HepG2 (cell line): ENCODE data around the gene PRM2. TPM values are rescaled to one million over a fixed set of nuclear protein-coding genes. Genes with fewer than 3 reads are reported as not detected.

Source experiments
- FOXC1 ChIP-seq: sonication (generic); formaldehyde crosslinking; IDR thresholded peaks from 2 replicates; pipeline ENCODE4 v1.8.0; 2022; ENCODE audit warnings: mild to moderate bottlenecking, missing genetic modification reagents, borderline replicate concordance
- KAT2B ChIP-seq: fragments of 150-350 bp; IDR thresholded peaks from 2 replicates; pipeline ENCODE4 v1.6.1; 2014; ENCODE audit warnings: low read depth, low read length, borderline replicate concordance
- MTA3 ChIP-seq: sonication (generic); formaldehyde crosslinking; IDR thresholded peaks from 2 replicates; pipeline ENCODE4 v1.4.0; 2020; ENCODE audit warnings: missing genetic modification reagents
- NFE2L1 ChIP-seq: sonication (generic); formaldehyde crosslinking; IDR thresholded peaks from 2 replicates; pipeline ENCODE4 v1.4.0; 2020; ENCODE audit warnings: missing genetic modification reagents, mild to moderate bottlenecking, borderline replicate concordance
- NR1H2 ChIP-seq: sonication (generic); formaldehyde crosslinking; IDR thresholded peaks from 2 replicates; pipeline ENCODE4 v1.8.1; 2022; ENCODE audit warnings: low read depth, missing genetic modification reagents, borderline replicate concordance
- POLR2A ChIP-seq, 2 experiments: IDR thresholded peaks; 2 replicates each; pipeline ENCODE4 v1.6.1; 2011; ENCODE audit warnings: low read depth in 2 of 2, low read length in 2 of 2, mild to moderate bottlenecking in 1 of 2, moderate library complexity in 1 of 2; ENCODE audit not compliant: insufficient read depth in 1 of 2
- SAP130 ChIP-seq: IDR thresholded peaks from 2 replicates; pipeline ENCODE4 v1.6.1; 2016; ENCODE audit warnings: low read depth
- SP5 ChIP-seq: IDR thresholded peaks from 2 replicates; pipeline ENCODE4 v1.6.1; 2016; ENCODE audit warnings: low read depth, borderline replicate concordance
- SUZ12 ChIP-seq: fragments of 150-350 bp; IDR thresholded peaks from 2 replicates; pipeline ENCODE4 v1.6.1; 2014; ENCODE audit warnings: low read depth, low read length
- ZFX ChIP-seq: sonication (generic); formaldehyde crosslinking; IDR thresholded peaks from 2 replicates; pipeline ENCODE4 v1.4.0; 2020; ENCODE audit warnings: mild to moderate bottlenecking, low read depth, missing genetic modification reagents, moderate library complexity
- ZNF441 ChIP-seq: sonication (generic); formaldehyde crosslinking; IDR thresholded peaks from 2 replicates; pipeline ENCODE4 v1.7.0; 2021; ENCODE audit warnings: missing genetic modification reagents, borderline replicate concordance
- polyA plus RNA-seq, 8 experiments: library from polyadenylated mRNA; depleted of rRNA in 3 of 8; stranded (reverse) in 7 of 8; unstranded in 1 of 8; fragments of >200 nt; fragmentation: Illumina TruSeq in 4 of 8; extraction: Trizol in 4 of 8; gene quantifications; 2 replicates each; pipeline versions ENCODE4 v1.2.1 to v1.2.3, GENCODE V29; 2011 to 2016; ENCODE audit warnings: low read depth in 4 of 8, missing spikeins in 1 of 8, mixed read lengths in 1 of 8; ENCODE audit not compliant: insufficient read depth in 1 of 8
- total RNA-seq, 5 experiments: library from RNA; depleted of rRNA; stranded (reverse); fragments of >200 nt; fragmentation: Illumina TruSeq; extraction: Trizol; gene quantifications; 2 replicates each; pipeline ENCODE4 v1.2.3, GENCODE V29; 2016; ENCODE audit warnings: low read depth in 1 of 5
- TF ChIP-seq, protein P1 (sequence below): sonication (generic); formaldehyde crosslinking; IDR thresholded peaks from 2 replicates; pipeline ENCODE4 v1.4.0; 2020; ENCODE audit warnings: missing genetic modification reagents
- TF ChIP-seq, protein P2 (sequence below): sonication (generic); formaldehyde crosslinking; IDR thresholded peaks from 2 replicates; pipeline ENCODE4 v1.4.0; 2020; ENCODE audit warnings: missing genetic modification reagents
- TF ChIP-seq, protein P3 (sequence below): sonication (generic); formaldehyde crosslinking; IDR thresholded peaks from 2 replicates; pipeline ENCODE4 v1.9.0; 2021; ENCODE audit warnings: mild to moderate bottlenecking, missing genetic modification reagents
- TF ChIP-seq, protein P4 (sequence below): IDR thresholded peaks from 2 replicates; pipeline ENCODE4 v1.6.1; 2016; ENCODE audit warnings: missing genetic modification reagents, missing compliant biosample characterization
- TF ChIP-seq, protein P5 (sequence below): sonication (generic); formaldehyde crosslinking; IDR thresholded peaks from 2 replicates; pipeline ENCODE4 v1.8.0; 2022; ENCODE audit warnings: missing genetic modification reagents, low read depth, mild to moderate bottlenecking, borderline replicate concordance

The PRM2 gene
- total and polyA plus RNA-seq, 2 of the 13 experiments (the other 11 are each of a cell fraction or from before 2014, with no cell fraction given) = 0.54 TPM; not detected in 1

DNA sequence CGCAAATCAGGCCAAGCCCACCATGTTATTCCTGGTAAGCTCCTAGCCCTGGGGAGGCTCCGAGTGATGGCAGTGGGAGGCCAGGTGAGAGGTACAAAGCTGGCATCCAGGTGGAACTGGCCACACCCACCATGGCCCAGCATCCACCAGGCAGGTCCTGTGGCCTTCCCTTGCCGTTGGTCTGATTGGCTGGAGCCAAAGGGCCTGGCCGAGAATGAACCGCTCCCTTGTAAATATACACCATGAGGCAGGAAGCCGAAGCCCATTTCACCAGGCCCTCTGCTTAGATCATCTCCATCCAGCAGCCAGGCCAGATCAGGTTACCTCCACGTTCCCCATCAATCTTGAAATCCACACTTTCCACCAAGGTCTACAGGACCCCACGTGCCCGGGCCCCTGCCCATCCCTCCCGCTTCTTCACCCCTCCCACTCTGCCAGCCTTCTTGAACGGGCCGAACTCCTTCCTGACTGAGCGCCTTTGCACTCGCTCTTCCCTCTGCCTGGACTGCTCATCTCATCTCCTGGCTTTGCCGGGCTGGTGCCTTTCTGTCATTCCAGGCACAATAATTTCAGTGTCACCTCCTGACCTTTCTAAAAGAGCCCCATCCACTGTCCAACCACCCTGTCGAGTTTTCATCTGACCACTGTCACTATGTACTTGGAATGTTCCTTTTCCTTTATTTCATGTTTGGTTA lies 26.0 kb downstream of the PRM2 start (continued):
- TF ChIP-seq, protein P1, sequence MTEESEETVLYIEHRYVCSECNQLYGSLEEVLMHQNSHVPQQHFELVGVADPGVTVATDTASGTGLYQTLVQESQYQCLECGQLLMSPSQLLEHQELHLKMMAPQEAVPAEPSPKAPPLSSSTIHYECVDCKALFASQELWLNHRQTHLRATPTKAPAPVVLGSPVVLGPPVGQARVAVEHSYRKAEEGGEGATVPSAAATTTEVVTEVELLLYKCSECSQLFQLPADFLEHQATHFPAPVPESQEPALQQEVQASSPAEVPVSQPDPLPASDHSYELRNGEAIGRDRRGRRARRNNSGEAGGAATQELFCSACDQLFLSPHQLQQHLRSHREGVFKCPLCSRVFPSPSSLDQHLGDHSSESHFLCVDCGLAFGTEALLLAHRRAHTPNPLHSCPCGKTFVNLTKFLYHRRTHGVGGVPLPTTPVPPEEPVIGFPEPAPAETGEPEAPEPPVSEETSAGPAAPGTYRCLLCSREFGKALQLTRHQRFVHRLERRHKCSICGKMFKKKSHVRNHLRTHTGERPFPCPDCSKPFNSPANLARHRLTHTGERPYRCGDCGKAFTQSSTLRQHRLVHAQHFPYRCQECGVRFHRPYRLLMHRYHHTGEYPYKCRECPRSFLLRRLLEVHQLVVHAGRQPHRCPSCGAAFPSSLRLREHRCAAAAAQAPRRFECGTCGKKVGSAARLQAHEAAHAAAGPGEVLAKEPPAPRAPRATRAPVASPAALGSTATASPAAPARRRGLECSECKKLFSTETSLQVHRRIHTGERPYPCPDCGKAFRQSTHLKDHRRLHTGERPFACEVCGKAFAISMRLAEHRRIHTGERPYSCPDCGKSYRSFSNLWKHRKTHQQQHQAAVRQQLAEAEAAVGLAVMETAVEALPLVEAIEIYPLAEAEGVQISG (CRISPR knock-in tag) = peak; percentile 5
- TF ChIP-seq ZFX (CRISPR knock-in tag) = 0 out of 2 replicates have a peak, but pooled peaks have one; percentile 36
- TF ChIP-seq, protein P2, sequence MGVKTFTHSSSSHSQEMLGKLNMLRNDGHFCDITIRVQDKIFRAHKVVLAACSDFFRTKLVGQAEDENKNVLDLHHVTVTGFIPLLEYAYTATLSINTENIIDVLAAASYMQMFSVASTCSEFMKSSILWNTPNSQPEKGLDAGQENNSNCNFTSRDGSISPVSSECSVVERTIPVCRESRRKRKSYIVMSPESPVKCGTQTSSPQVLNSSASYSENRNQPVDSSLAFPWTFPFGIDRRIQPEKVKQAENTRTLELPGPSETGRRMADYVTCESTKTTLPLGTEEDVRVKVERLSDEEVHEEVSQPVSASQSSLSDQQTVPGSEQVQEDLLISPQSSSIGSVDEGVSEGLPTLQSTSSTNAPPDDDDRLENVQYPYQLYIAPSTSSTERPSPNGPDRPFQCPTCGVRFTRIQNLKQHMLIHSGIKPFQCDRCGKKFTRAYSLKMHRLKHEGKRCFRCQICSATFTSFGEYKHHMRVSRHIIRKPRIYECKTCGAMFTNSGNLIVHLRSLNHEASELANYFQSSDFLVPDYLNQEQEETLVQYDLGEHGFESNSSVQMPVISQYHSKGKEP (CRISPR knock-in tag) = no peak
- no peak for TF ChIP-seq KAT2B
- TF ChIP-seq, protein P3, sequence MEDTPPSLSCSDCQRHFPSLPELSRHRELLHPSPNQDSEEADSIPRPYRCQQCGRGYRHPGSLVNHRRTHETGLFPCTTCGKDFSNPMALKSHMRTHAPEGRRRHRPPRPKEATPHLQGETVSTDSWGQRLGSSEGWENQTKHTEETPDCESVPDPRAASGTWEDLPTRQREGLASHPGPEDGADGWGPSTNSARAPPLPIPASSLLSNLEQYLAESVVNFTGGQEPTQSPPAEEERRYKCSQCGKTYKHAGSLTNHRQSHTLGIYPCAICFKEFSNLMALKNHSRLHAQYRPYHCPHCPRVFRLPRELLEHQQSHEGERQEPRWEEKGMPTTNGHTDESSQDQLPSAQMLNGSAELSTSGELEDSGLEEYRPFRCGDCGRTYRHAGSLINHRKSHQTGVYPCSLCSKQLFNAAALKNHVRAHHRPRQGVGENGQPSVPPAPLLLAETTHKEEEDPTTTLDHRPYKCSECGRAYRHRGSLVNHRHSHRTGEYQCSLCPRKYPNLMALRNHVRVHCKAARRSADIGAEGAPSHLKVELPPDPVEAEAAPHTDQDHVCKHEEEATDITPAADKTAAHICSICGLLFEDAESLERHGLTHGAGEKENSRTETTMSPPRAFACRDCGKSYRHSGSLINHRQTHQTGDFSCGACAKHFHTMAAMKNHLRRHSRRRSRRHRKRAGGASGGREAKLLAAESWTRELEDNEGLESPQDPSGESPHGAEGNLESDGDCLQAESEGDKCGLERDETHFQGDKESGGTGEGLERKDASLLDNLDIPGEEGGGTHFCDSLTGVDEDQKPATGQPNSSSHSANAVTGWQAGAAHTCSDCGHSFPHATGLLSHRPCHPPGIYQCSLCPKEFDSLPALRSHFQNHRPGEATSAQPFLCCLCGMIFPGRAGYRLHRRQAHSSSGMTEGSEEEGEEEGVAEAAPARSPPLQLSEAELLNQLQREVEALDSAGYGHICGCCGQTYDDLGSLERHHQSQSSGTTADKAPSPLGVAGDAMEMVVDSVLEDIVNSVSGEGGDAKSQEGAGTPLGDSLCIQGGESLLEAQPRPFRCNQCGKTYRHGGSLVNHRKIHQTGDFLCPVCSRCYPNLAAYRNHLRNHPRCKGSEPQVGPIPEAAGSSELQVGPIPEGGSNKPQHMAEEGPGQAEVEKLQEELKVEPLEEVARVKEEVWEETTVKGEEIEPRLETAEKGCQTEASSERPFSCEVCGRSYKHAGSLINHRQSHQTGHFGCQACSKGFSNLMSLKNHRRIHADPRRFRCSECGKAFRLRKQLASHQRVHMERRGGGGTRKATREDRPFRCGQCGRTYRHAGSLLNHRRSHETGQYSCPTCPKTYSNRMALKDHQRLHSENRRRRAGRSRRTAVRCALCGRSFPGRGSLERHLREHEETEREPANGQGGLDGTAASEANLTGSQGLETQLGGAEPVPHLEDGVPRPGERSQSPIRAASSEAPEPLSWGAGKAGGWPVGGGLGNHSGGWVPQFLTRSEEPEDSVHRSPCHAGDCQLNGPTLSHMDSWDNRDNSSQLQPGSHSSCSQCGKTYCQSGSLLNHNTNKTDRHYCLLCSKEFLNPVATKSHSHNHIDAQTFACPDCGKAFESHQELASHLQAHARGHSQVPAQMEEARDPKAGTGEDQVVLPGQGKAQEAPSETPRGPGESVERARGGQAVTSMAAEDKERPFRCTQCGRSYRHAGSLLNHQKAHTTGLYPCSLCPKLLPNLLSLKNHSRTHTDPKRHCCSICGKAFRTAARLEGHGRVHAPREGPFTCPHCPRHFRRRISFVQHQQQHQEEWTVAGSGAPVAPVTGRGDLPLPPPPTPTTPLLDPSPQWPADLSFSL = no peak
- peak; percentile 36; the same call in 1 of the 2 replicates for TF ChIP-seq FOXC1 (CRISPR knock-in tag)
- no peak for TF ChIP-seq NFE2L1 (CRISPR knock-in tag)
- TF ChIP-seq SP5 (CRISPR knock-in tag) = no peak
- TF ChIP-seq NR1H2 = no peak
- TF ChIP-seq, protein P4, sequence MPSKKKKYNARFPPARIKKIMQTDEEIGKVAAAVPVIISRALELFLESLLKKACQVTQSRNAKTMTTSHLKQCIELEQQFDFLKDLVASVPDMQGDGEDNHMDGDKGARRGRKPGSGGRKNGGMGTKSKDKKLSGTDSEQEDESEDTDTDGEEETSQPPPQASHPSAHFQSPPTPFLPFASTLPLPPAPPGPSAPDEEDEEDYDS = no peak
- peak in 1 of 2 experiments; percentile 51; a peak in 1 of 4 replicates for TF ChIP-seq POLR2A (IDR thresholded peaks at IDR 0.05; ENCODE audit: insufficient read depth in 1 of 2, low read depth in 2 of 2, low read length in 2 of 2)
- TF ChIP-seq MTA3 (CRISPR knock-in tag) = no peak
- no peak for TF ChIP-seq SUZ12
- TF ChIP-seq ZNF441 = no peak
- peak; percentile 39; the same call in 1 of the 2 replicates for TF ChIP-seq SAP130 (CRISPR knock-in tag)
- TF ChIP-seq, protein P5, sequence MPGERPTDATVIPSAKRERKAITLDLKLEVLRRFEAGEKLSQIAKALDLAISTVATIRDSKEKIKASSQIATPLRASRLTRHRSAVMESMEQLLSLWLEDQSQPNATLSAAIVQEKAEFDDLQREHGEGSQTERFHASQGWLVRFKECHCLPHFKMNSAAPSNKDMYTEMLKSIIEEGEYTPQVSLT (CRISPR knock-in tag) = no peak
